WTC11 (cell line): ENCODE measurements around the gene PLCZ1.

Source experiments
- ATF3 ChIP-seq: sonication (generic); formaldehyde crosslinking; conservative IDR thresholded peaks from 2 replicates; pipeline ENCODE4 v1.8.1; 2022; ENCODE audit warnings: mild to moderate bottlenecking, missing genetic modification reagents
- E2F1 ChIP-seq: sonication (generic); formaldehyde crosslinking; IDR thresholded peaks from 2 replicates; pipeline ENCODE4 v1.8.0; 2022; ENCODE audit warnings: mild to moderate bottlenecking, missing genetic modification reagents
- FOXJ3 ChIP-seq: sonication (generic); formaldehyde crosslinking; IDR thresholded peaks from 2 replicates; pipeline ENCODE4 v1.9.0; 2021; ENCODE audit warnings: missing genetic modification reagents, mild to moderate bottlenecking, borderline replicate concordance
- FOXP1 ChIP-seq: sonication (generic); formaldehyde crosslinking; IDR thresholded peaks from 2 replicates; pipeline ENCODE4 v1.8.0; 2022; ENCODE audit warnings: missing genetic modification reagents, mild to moderate bottlenecking, moderate library complexity, borderline replicate concordance
- GABPB1 ChIP-seq: sonication (generic); formaldehyde crosslinking; IDR thresholded peaks from 2 replicates; pipeline ENCODE4 v1.8.1; 2023; ENCODE audit warnings: mild to moderate bottlenecking, missing genetic modification reagents
- IRF1 ChIP-seq: sonication (generic); formaldehyde crosslinking; IDR thresholded peaks from 2 replicates; pipeline ENCODE4 v1.8.0; 2023; ENCODE audit warnings: missing genetic modification reagents
- IRF2 ChIP-seq: sonication (generic); formaldehyde crosslinking; IDR thresholded peaks from 2 replicates; pipeline ENCODE4 v1.8.0; 2022; ENCODE audit warnings: low read depth, missing genetic modification reagents, borderline replicate concordance
- NR2C2 ChIP-seq: sonication (generic); formaldehyde crosslinking; IDR thresholded peaks from 2 replicates; pipeline ENCODE4 v1.8.0; 2022; ENCODE audit warnings: mild to moderate bottlenecking, missing genetic modification reagents
- SMAD4 ChIP-seq: sonication (generic); formaldehyde crosslinking; IDR thresholded peaks from 2 replicates; pipeline ENCODE4 v1.8.0; 2022; ENCODE audit warnings: mild to moderate bottlenecking, missing genetic modification reagents
- STAT6 ChIP-seq: sonication (generic); formaldehyde crosslinking; conservative IDR thresholded peaks from 2 replicates; pipeline ENCODE4 v1.8.1; 2023; ENCODE audit warnings: mild to moderate bottlenecking, low read depth, missing genetic modification reagents, moderate library complexity
- TEAD4 ChIP-seq: sonication (generic); formaldehyde crosslinking; IDR thresholded peaks from 2 replicates; pipeline ENCODE4 v1.8.0; 2022; ENCODE audit warnings: mild to moderate bottlenecking, missing genetic modification reagents
- USF1 ChIP-seq: sonication (generic); formaldehyde crosslinking; IDR thresholded peaks from 2 replicates; pipeline ENCODE4 v1.8.0; 2022; ENCODE audit warnings: mild to moderate bottlenecking, missing genetic modification reagents
- TF ChIP-seq, protein P1 (sequence below): fragments of 200-600 bp; IDR thresholded peaks from 2 replicates; pipeline ENCODE4 v1.8.0; 2022; ENCODE audit warnings: antibody characterized with exemption
- TF ChIP-seq, protein P2 (sequence below): sonication (generic); formaldehyde crosslinking; IDR thresholded peaks from 2 replicates; pipeline ENCODE4 v1.8.0; 2022; ENCODE audit warnings: mild to moderate bottlenecking, missing genetic modification reagents

DNA sequence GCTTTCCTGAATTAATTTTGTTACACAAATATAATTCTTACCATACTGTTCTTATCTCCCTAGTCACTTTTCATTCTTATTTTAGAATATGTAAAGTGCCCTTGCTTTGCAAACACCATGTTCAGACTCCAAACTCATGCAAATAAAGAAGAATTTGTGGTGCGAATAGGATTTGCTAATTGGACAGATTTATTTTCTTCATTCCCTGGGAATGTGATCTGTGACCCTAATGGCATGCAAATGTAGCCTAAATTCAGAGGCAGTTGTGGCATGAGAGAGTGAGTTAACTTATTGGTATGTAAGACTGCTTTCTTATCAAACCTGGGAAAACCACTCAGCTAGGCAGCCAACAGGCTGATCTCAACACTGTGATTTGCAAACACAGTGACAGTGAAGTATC is 10.1 kb upstream of the PLCZ1 start:
- TF ChIP-seq, protein P1, sequence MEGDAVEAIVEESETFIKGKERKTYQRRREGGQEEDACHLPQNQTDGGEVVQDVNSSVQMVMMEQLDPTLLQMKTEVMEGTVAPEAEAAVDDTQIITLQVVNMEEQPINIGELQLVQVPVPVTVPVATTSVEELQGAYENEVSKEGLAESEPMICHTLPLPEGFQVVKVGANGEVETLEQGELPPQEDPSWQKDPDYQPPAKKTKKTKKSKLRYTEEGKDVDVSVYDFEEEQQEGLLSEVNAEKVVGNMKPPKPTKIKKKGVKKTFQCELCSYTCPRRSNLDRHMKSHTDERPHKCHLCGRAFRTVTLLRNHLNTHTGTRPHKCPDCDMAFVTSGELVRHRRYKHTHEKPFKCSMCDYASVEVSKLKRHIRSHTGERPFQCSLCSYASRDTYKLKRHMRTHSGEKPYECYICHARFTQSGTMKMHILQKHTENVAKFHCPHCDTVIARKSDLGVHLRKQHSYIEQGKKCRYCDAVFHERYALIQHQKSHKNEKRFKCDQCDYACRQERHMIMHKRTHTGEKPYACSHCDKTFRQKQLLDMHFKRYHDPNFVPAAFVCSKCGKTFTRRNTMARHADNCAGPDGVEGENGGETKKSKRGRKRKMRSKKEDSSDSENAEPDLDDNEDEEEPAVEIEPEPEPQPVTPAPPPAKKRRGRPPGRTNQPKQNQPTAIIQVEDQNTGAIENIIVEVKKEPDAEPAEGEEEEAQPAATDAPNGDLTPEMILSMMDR: no peak
- TF ChIP-seq NR2C2 (CRISPR knock-in tag) (no peak), USF1 (CRISPR knock-in tag) (no peak), SMAD4 (no peak), FOXP1 (CRISPR knock-in tag) (no peak), IRF1 (CRISPR knock-in tag) (no peak), STAT6 (CRISPR knock-in tag) (no peak), E2F1 (CRISPR knock-in tag) (no peak), IRF2 (CRISPR knock-in tag) (no peak), GABPB1 (CRISPR knock-in tag) (no peak), ATF3 (CRISPR knock-in tag) (no peak), FOXJ3 (CRISPR knock-in tag) (no peak), TEAD4 (CRISPR knock-in tag) (no peak)
- TF ChIP-seq, protein P2, sequence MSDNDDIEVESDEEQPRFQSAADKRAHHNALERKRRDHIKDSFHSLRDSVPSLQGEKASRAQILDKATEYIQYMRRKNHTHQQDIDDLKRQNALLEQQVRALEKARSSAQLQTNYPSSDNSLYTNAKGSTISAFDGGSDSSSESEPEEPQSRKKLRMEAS: no peak
